ENCODE results near the gene SELENOH. TPM values are rescaled to one million over a fixed set of nuclear protein-coding genes. Genes with fewer than 3 reads are reported as not detected.

SELENOH gene
- total and polyA plus RNA-seq, 9 of the 15 experiments (the other 6 are each of a cell fraction or from before 2014, with no cell fraction given): 16.6 to 299 (median 118) TPM

- TF ChIP-seq USF1 (CRISPR knock-in tag; IDR thresholded peaks at IDR 0.05) (peak; percentile 97), TAF1 (IDR thresholded peaks at IDR 0.05; ENCODE audit: control insufficient read depth, extremely low read depth, insufficient read depth, low read length, severe bottlenecking) (peak; percentile 93), MYC (IDR thresholded peaks at IDR 0.05; ENCODE audit: low read depth, low read length) (peak; percentile 99), MYC (CRISPR knock-in tag; IDR thresholded peaks at IDR 0.05; ENCODE audit: borderline replicate concordance, low read depth) (peak; percentile 96), TRIM28 (IDR thresholded peaks at IDR 0.05) (peak; percentile 91), IFI16 (CRISPR knock-in tag; IDR thresholded peaks at IDR 0.05) (no peak), ARID2 (IDR thresholded peaks at IDR 0.05) (no peak), ZNF699 (CRISPR knock-in tag; IDR thresholded peaks at IDR 0.05; ENCODE audit: insufficient replicate concordance) (no peak), CTBP1 (IDR thresholded peaks at IDR 0.05; ENCODE audit: borderline replicate concordance) (peak; percentile 95), HSF4 (CRISPR knock-in tag; IDR thresholded peaks at IDR 0.05; ENCODE audit: borderline replicate concordance) (no peak), ARID3B (CRISPR knock-in tag; IDR thresholded peaks at IDR 0.05; ENCODE audit: borderline replicate concordance) (no peak), ZNF77 (CRISPR knock-in tag; IDR thresholded peaks at IDR 0.05) (no peak), TAF15 (IDR thresholded peaks at IDR 0.05; ENCODE audit: low read depth, low read length) (no peak; the same call in 1 of the 2 replicates), SREBF2 (CRISPR knock-in tag; IDR thresholded peaks at IDR 0.05) (no peak), NFYB (IDR thresholded peaks at IDR 0.05; ENCODE audit: extremely low read depth, insufficient read length) (no peak), ZNF79 (CRISPR knock-in tag; IDR thresholded peaks at IDR 0.05; ENCODE audit: low read depth) (no peak), FOSL1 (tag; conservative IDR thresholded peaks at IDR 0.05) (peak; percentile 42; the same call in 1 of the 2 replicates), SFPQ (IDR thresholded peaks at IDR 0.05; ENCODE audit: low read depth, low read length) (no peak), PATZ1 (CRISPR knock-in tag; IDR thresholded peaks at IDR 0.05; ENCODE audit: borderline replicate concordance) (no peak), ZBTB17 (CRISPR knock-in tag; IDR thresholded peaks at IDR 0.05) (0 out of 2 replicates have a peak, but pooled peaks have one; percentile 14), DIDO1 (tag; IDR thresholded peaks at IDR 0.05; ENCODE audit: low read depth) (peak; percentile 93), CREM (IDR thresholded peaks at IDR 0.05; ENCODE audit: low read depth) (peak; percentile 90)
Measured at GRCh38 chr11:57741132-57742086, at the start of gene SELENOH (continued).

All from K562 (cell line).